H1 (cell line): ENCODE measurements around the gene MTNR1B. TPM values are rescaled to one million over a fixed set of nuclear protein-coding genes. Genes with fewer than 3 reads are reported as not detected.

Experiments
- CTCF ChIA-PET: fragments of 300-600 bp; sonication (Branson Sonifier 250); formaldehyde crosslinking; loops from one replicate; lab custom pipeline; 2021; ENCODE audit not compliant: partially characterized antibody; lab: Charles Lee
- POLR2A ChIA-PET: fragments of 300-600 bp; sonication (Branson Sonifier 250); formaldehyde crosslinking; loops from one replicate; lab custom pipeline; 2021; ENCODE audit warnings: inconsistent platforms; ENCODE audit not compliant: partially characterized antibody; lab: Charles Lee
- DNase-seq, 2 experiments: peaks; one replicate each; pipeline versions ENCODE4 v3.0.0 to v3.0.0-alpha.2; 2010 to 2022; ENCODE audit warnings: low spot score in 2 of 2, low read depth in 1 of 2, mixed read lengths in 1 of 2
- FAIRE-seq: peaks from 2 replicates; lab custom pipeline; 2011; peaks lifted over from hg19 to GRCh38; lab: Jason Lieb, UNC
- H2AFZ ChIP-seq: 2 replicates; pipeline ENCODE4 v1.8.1; 2012; ENCODE audit warnings: low read length, inconsistent platforms
- H2AK5ac ChIP-seq: 2 replicates; pipeline ENCODE4 v1.6.1; 2013; ENCODE audit warnings: low read depth, low read length
- H2BK120ac ChIP-seq: replicated peaks from 2 replicates; pipeline ENCODE3; 2013; ENCODE audit warnings: low read depth, low read length, inconsistent platforms
- H2BK12ac ChIP-seq: 2 replicates; pipeline ENCODE4 v1.6.1; 2013; ENCODE audit warnings: low read depth, low read length
- H2BK15ac ChIP-seq: 2 replicates; pipeline ENCODE4 v1.6.1; 2013; ENCODE audit warnings: low read length
- H2BK20ac ChIP-seq: 2 replicates; pipeline ENCODE4 v1.6.1; 2013; ENCODE audit warnings: low read length
- H2BK5ac ChIP-seq: 2 replicates; pipeline ENCODE4 v1.6.1; 2013; ENCODE audit warnings: low read depth, low read length
- H3K14ac ChIP-seq: 2 replicates; pipeline ENCODE4 v1.6.1; 2013; ENCODE audit warnings: inconsistent platforms; ENCODE audit not compliant: insufficient read length
- H3K18ac ChIP-seq: 2 replicates; pipeline ENCODE4 v1.6.1; 2013; ENCODE audit warnings: low read length; ENCODE audit errors: extremely low read depth
- H3K23ac ChIP-seq: 2 replicates; pipeline ENCODE4 v1.6.1; 2013; ENCODE audit warnings: inconsistent platforms; ENCODE audit not compliant: insufficient read length
- H3K23me2 ChIP-seq: 2 replicates; pipeline ENCODE4 v1.6.1; 2013; ENCODE audit warnings: low read depth, low read length
- H3K27ac ChIP-seq: 2 replicates; pipeline ENCODE4 v1.6.1; 2011; ENCODE audit warnings: low read depth, low read length, inconsistent platforms
- H3K27me3 ChIP-seq, 4 experiments: replicated peaks in 1 of 4; 1 replicate in 1 of 4; 2 replicates in 3 of 4; pipeline versions ENCODE4 v1.6.1 to v1.8.1; 2011 to 2013; ENCODE audit warnings: low read length in 3 of 4, mild to moderate bottlenecking in 3 of 4, inconsistent platforms in 2 of 4, mixed read lengths in 2 of 4, moderate library complexity in 1 of 4; ENCODE audit not compliant: control insufficient read depth in 3 of 4, insufficient read depth in 3 of 4; ENCODE audit errors: extremely low read depth in 1 of 4
- H3K36me3 ChIP-seq, 4 experiments: 2 replicates each; pipeline versions ENCODE4 v1.6.1 to v1.8.1; 2011 to 2013; ENCODE audit warnings: mild to moderate bottlenecking in 4 of 4, low read length in 3 of 4, moderate library complexity in 2 of 4, control low read depth in 1 of 4, inconsistent platforms in 1 of 4; ENCODE audit not compliant: insufficient read depth in 4 of 4, control insufficient read depth in 2 of 4
- H3K4ac ChIP-seq: replicated peaks from 2 replicates; pipeline ENCODE3; 2013; ENCODE audit warnings: low read length, low read depth, mixed read lengths, inconsistent platforms; ENCODE audit not compliant: insufficient read length
- H3K4me1 ChIP-seq, 4 experiments: replicated peaks in 1 of 4; 1 replicate in 1 of 4; 2 replicates in 3 of 4; pipeline versions ENCODE4 v1.6.1 to v1.8.1; 2011 to 2013; ENCODE audit warnings: low read length in 3 of 4, inconsistent platforms in 2 of 4, mixed read lengths in 1 of 4; ENCODE audit not compliant: insufficient read depth in 4 of 4, control insufficient read depth in 3 of 4
- H3K4me2 ChIP-seq, 2 experiments: 2 replicates each; pipeline versions ENCODE4 v1.6.1 to v1.8.1; 2011 to 2013; ENCODE audit warnings: low read depth in 2 of 2, low read length in 2 of 2, control low read depth in 1 of 2, inconsistent platforms in 1 of 2, mild to moderate bottlenecking in 1 of 2; ENCODE audit not compliant: insufficient read depth in 1 of 2
- H3K4me3 ChIP-seq, 4 experiments: fragments of 200-600, 300-600 bp in 1 of 4; sonication (generic), shearing (Covaris generic), sonication (Bioruptor Twin) in 1 of 4; 2 replicates each; pipeline versions ENCODE4 v1.5.1 to v1.8.1; 2011 to 2016; ENCODE audit warnings: low read length in 4 of 4, low read depth in 3 of 4, control low read depth in 2 of 4, inconsistent platforms in 2 of 4, mild to moderate bottlenecking in 2 of 4, mixed read lengths in 1 of 4, moderate library complexity in 1 of 4; ENCODE audit not compliant: insufficient read depth in 2 of 4; ENCODE audit errors: extremely low read depth in 1 of 4
- H3K56ac ChIP-seq: replicated peaks from 2 replicates; pipeline ENCODE3; 2013; ENCODE audit warnings: low read depth, mild to moderate bottlenecking, mixed read lengths, low read length, inconsistent platforms; ENCODE audit not compliant: insufficient read length
- H3K79me1 ChIP-seq: 2 replicates; pipeline ENCODE4 v1.6.1; 2013; ENCODE audit warnings: low read depth, low read length, control low read depth
- H3K79me2 ChIP-seq, 2 experiments: 2 replicates each; pipeline versions ENCODE4 v1.6.1 to v1.8.1; 2012 to 2013; ENCODE audit warnings: low read length in 2 of 2, mild to moderate bottlenecking in 2 of 2, inconsistent platforms in 1 of 2; ENCODE audit not compliant: insufficient read depth in 2 of 2, control insufficient read depth in 1 of 2
- H3K9ac ChIP-seq, 4 experiments: replicated peaks in 1 of 4; 1 replicate in 1 of 4; 2 replicates in 3 of 4; pipeline versions ENCODE4 v1.6.1 to v1.8.1; 2011 to 2013; ENCODE audit warnings: low read depth in 3 of 4, low read length in 3 of 4, control low read depth in 2 of 4, mild to moderate bottlenecking in 2 of 4, moderate library complexity in 2 of 4, inconsistent platforms in 1 of 4; ENCODE audit errors: extremely low read depth in 1 of 4
- H3K9me3 ChIP-seq, 2 experiments: 2 replicates each; pipeline versions ENCODE4 v1.6.1 to v1.8.1; 2012 to 2013; ENCODE audit warnings: mild to moderate bottlenecking in 2 of 2, moderate library complexity in 2 of 2, control low read depth in 1 of 2, inconsistent platforms in 1 of 2, low read depth in 1 of 2, low read length in 1 of 2, mixed read lengths in 1 of 2; ENCODE audit not compliant: insufficient read depth in 2 of 2
- H4K20me1 ChIP-seq, 2 experiments: replicated peaks in 1 of 2; 2 replicates each; pipeline versions ENCODE3 to v1.8.1; 2011 to 2013; ENCODE audit warnings: inconsistent platforms in 2 of 2, low read length in 2 of 2, mild to moderate bottlenecking in 1 of 2; ENCODE audit not compliant: insufficient read depth in 2 of 2, control insufficient read depth in 1 of 2
- H4K5ac ChIP-seq: 2 replicates; pipeline ENCODE4 v1.6.1; 2013; ENCODE audit warnings: low read length, low read depth, mixed read lengths, inconsistent platforms; ENCODE audit not compliant: insufficient read length
- H4K8ac ChIP-seq: 2 replicates; pipeline ENCODE4 v1.8.0; 2013; ENCODE audit warnings: mild to moderate bottlenecking, moderate library complexity, low read length, inconsistent platforms; ENCODE audit not compliant: insufficient read depth; ENCODE audit errors: extremely low read depth
- H4K91ac ChIP-seq: replicated peaks from 2 replicates; pipeline ENCODE3; 2013; ENCODE audit warnings: low read length, mixed read lengths, inconsistent platforms; ENCODE audit not compliant: insufficient read length
- CREB1 ChIP-seq: IDR thresholded peaks from 2 replicates; pipeline ENCODE4 v1.6.1; 2012; ENCODE audit warnings: inconsistent platforms
- WGBS, 2 experiments: shearing (Covaris generic) in 1 of 2; methylation state at CpG; one replicate each; pipeline versions ENCODE4 v1.1.6 to v1.1.7; 2013 to 2015; ENCODE audit warnings: low lambda C conversion rate in 2 of 2, mixed read lengths in 2 of 2, inconsistent platforms in 1 of 2, low coverage in 1 of 2, missing lambda C conversion rate in 1 of 2; ENCODE audit not compliant: insufficient replicate concordance in 2 of 2, insufficient coverage in 1 of 2, insufficient read length in 1 of 2; ENCODE audit errors: extremely low coverage in 1 of 2, missing lambda C conversion rate in 1 of 2; 5-methylcytosine and 5-hydroxymethylcytosine counted together
- polyA plus RNA-seq, 7 experiments: library from polyadenylated mRNA; depleted of rRNA in 3 of 7; stranded (reverse) in 5 of 7; unstranded in 2 of 7; fragments of >200 nt in 5 of 7; fragments of 200-250 nt in 2 of 7; gene quantifications; 1 replicate in 5 of 7; 2 replicates in 1 of 7; 4 replicates in 1 of 7; pipeline versions ENCODE4 v1.2.1 to v1.2.3, GENCODE V29; 2011 to 2013; ENCODE audit warnings: missing spikeins in 2 of 7, mixed read lengths in 2 of 7
- total RNA-seq: library from RNA; stranded (reverse); fragmentation: NEBNext Ultra II Directional; extraction: Animal tissue kit (Norgen Biotek cat#: 25700); gene quantifications from 2 replicates; pipeline ENCODE4 v1.2.1, GENCODE V29; 2021

Gene MTNR1B
- total and polyA plus RNA-seq, 2 of the 8 experiments (the other 6 are each of a cell fraction or from before 2014, with no cell fraction given): 0.08 TPM; not detected in 1

GRCh38 chr11:92929246-92929645, 40.2 kb upstream of the MTNR1B start:
- no peak overlapping the region for H3K4ac ChIP-seq
- H2AK5ac ChIP-seq: no peak overlapping the region
- H3K23me2 ChIP-seq: no peaks in the 10 kb centered on the region
- H3K4me1 ChIP-seq: no peaks in the 10 kb centered on the region
- no peaks in the 10 kb centered on the region for H3K79me1 ChIP-seq
- no peak overlapping the region for H2BK5ac ChIP-seq
- H3K27ac ChIP-seq: no peak overlapping the region
- 88% methylated on average over 3 of the region's 3 CpGs; no CpG with 5 or more reads in 1 of the 2 experiments for WGBS, 2 experiments
- no peak overlapping the region; the same call in 1 of the 2 replicates for H2AFZ ChIP-seq
- H2BK120ac ChIP-seq: no peak overlapping the region
- no peak for TF ChIP-seq CREB1
- no peaks in the 10 kb centered on the region for H3K79me2 ChIP-seq
- no peak overlapping the region for H3K4me3 ChIP-seq
- no peak overlapping the region for H3K56ac ChIP-seq
- no peaks in the 10 kb centered on the region; a peak in 1 of 8 replicates for H3K36me3 ChIP-seq
- no peak overlapping the region for H3K4me2 ChIP-seq
- DNase-seq: no peak
- no peaks in the 10 kb centered on the region for H3K27me3 ChIP-seq
- no peak overlapping the region for H3K9ac ChIP-seq
- no peak overlapping the region for H4K8ac ChIP-seq
- peaks cover 11 to 16% of the 10 kb centered on the region in 2 experiments for H3K9me3 ChIP-seq
- no peak overlapping the region for H3K18ac ChIP-seq
- ChIA-PET POLR2A (no interaction called here), CTCF (no interaction called here)
- H3K14ac ChIP-seq: no peak overlapping the region
- FAIRE-seq: no peak
- H2BK15ac ChIP-seq: no peak overlapping the region
- H4K20me1 ChIP-seq: no peaks in the 10 kb centered on the region
- no peak overlapping the region for H2BK20ac ChIP-seq
- no peak overlapping the region for H2BK12ac ChIP-seq
- H3K23ac ChIP-seq: no peak overlapping the region
- H4K5ac ChIP-seq: no peak overlapping the region
- no peak overlapping the region for H4K91ac ChIP-seq
